ENCODE data around the gene PTPRT.

PTPRT gene

DNA sequence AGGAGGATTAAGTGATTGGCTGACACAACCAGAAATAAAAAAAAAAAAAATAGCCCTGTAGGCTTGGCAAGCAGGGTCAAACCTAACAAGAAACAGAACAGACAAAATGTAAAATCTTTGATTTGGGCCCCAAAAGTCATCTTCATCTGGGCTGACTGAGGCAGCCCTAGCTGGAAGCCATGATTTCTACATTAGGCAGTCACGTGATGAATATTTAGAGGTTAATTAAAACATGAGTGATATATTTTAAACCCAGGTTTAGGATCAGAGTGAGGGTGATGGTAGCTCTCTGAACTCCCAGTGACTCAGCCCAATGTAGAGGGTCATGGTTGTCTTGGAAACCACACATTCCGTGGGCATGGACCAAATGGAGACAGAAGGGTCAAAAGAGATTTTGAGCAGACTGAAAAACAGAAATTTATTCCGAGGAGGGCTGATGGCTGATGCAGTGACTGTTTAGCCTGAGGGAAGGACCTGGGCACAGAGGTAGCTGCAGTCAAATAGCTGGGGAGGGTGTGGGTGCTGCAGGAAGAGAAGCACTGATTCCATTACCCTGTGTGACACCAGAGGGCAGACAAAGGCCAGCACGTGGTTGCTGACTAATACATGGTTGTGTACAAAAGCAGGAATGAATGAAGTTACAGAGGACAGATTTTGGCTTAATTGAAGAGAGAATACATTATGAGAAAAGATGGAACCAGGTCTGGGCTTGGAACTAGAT, 998.4 kb downstream of the PTPRT start:
- DNase-seq (ENCODE audit: low read depth): no peak

GRCh38 chr20:42190084-42190483, 999.6 kb downstream of the PTPRT start:
- DNase-seq (ENCODE audit: low read depth): no peak

DNA sequence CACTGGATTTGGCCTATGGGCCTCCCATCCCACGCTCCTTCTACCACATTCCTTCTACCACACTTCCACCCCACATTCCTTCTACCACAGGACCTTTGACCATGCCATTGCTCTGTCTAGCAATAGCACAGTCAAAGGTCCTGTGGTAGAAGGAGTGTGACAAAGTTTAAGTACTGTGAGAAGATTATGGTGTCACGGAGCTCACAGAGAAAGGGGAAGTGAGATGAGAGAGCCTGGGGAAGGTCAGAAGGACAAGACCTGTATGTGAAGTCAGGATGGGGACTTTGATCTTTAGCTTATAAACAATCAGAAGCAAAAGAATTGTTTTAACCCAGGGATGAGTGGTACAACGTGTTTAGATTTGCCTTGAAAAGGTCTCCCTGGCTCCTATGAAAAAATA, 1003.4 kb downstream of the PTPRT start:
- no peak for DNase-seq (ENCODE audit: low read depth)

- DNase-seq (ENCODE audit: low read depth): no peak
These were observed 1006.6 kb downstream of the PTPRT start for GRCh38 chr20:42183147-42183546.

DNA sequence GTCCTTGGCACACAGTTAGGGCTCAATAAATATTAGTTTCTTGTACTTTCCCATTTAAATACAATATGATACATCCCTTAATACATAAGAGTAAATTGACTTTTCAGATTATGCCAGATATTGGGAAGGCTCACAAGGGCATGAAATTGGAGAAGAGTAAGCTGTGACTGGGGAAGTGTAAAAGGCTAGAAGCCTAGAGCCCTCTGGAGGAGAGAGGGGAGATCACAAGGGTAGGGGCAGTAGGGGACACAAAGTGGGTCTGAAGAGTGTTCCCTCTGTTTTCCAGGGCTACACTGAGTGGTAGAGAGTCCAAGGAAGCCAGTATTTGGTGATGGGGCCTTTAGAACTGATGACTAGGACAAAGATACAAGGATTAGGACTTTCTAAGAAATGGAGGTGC, 1008.6 kb downstream of the PTPRT start:
- DNase-seq (ENCODE audit: low read depth): no peak

DNA sequence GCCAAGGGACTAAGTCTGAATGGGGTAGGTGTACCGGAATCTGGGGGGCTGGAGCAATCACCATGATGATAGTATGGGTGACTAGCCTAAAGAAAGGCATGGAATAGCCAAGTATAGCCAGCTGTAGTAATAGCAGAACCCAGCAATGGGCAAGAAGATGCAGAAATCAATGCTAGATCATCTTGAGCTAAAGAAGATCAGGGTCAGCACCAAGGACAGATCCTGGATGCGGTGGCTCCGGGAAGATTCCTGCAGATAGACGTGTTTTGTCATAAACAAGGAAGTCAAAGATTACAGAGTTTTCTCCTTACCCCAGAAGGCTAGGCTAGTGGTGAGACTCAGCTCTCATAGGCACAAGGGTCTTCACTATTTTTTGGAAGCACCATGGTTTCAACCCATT, 1009.9 kb downstream of the PTPRT start:
- no peak for DNase-seq (ENCODE audit: low read depth)

GRCh38 chr20:42173440-42173839, 1016.3 kb downstream of the PTPRT start:
- no peak for DNase-seq (ENCODE audit: low read depth)

DNA sequence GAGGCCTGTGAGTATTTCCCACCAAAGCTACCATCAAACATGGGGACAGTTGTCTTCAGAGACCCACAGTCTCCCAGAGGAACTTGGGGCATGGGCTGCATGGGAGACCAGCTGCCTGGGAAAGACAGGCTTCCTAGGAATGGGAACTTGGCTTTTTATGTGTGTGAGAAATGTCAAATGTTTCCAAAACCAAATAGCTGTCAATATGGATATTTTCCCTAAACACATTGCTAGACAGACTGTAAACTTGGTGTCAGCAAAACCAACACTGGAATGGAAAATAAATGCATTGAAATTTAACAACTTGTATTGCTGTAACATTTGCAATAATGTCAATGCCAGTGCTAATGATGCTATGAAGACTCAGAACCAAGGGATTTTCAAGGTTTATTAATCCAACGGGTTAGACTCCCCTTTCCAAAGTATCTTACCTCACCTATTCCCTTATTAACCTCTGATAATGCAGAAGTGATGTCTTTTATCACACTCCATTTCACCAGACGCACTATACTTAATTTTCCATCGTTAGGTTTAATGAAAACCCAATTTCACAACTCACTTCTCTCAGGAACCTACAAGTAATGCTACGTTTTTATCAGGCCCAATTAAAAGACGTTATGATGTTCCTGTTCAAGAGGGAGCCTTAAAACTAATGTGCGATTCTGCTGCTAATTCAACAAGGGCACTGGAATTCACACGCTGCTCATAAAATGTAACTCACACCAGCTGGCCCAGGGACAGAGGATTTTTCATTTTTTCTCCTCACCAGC, 1025.4 kb downstream of the PTPRT start:
- no peak for DNase-seq (ENCODE audit: low read depth)

- no peak for DNase-seq (ENCODE audit: low read depth)
These were observed 1028.4 kb downstream of the PTPRT start for GRCh38 chr20:42161228-42161829.

DNA sequence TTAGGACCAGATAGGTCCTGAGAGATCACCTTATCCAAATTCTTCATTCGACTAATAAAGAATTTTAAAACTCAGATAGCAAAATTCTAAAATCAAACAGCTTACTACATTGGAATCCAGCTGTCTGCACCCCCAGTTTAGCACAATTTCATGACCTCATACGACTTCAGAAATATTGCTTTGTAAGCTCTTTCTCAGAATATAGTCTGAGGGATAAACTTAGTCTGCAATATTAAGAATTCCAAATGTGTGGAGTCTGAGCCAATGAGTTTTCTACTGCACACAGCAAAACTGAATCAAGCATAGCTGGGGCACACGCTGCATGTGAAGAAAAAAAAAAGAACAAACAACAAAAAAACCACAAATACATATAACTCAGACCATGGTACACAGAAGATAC, 1029.9 kb downstream of the PTPRT start:
- no peak for DNase-seq (ENCODE audit: low read depth)

- DNase-seq (ENCODE audit: low read depth): no peak
These were observed 1031.4 kb downstream of the PTPRT start for GRCh38 chr20:42158272-42158671.

- no peak for DNase-seq (ENCODE audit: low read depth)
These were observed 1034.1 kb downstream of the PTPRT start for GRCh38 chr20:42155586-42155985.

DNA sequence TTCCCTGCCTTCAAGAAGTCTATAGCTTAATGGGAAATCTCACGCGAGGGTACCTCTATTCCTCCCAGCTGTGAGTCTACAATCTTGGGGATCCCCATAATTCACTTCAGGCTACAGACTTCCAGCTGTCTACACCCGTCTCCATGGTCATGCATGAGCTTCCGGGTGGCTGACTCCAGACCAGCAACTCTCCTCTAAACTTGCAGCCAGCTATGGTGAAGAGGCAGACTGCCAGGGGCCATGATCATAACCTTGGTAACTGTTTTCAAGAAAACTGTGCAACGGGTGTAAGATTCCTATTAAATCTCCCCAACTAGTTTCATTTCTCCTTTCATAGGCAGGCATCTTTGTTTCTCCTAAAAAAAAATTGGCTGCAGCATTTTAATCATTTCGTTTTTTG, 1037.1 kb downstream of the PTPRT start:
- no peak for DNase-seq (ENCODE audit: low read depth)

DNA sequence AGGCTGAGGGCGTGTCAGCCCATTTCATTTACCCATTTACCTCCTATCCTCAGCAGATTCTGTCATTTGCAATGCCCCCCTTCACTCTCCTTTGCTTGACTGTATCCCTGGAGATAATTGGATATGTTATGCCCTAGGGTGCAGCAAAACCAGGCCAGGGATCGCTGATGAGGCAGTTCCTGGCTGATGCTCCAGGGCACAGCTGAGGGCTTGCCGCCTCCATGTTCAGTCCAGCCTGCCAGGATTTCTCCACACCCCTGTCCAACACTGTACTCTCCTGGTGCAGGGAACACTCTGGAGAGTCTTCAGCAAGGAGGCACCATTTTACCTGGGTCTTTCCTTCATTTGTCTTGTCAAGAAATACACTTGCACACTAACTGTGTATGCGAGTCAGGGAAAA, 1039.5 kb downstream of the PTPRT start:
- DNase-seq (ENCODE audit: low read depth): no peak

DNA sequence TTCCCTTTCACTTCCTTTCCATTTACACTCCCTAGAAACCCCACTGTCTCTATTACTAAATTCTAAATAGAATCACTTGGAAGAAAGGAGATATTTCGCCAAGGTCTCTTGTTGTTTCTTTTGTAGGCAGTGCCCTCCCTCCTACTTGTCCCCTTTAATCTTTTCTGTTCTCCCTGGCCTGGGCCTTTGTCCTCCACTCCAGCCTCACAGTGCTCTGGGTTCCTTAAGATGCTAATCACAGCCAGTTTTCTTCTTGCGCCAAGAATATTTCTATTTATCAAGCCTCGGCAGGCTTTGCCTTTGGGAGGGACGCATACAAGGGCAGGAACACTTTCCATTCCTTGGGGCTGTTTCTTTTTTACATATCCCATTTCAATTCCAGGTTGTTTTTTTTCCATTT, 1051.0 kb downstream of the PTPRT start:
- DNase-seq (ENCODE audit: low read depth): no peak

GRCh38 chr20:42134265-42135098, 1055.2 kb downstream of the PTPRT start:
- no peak for DNase-seq (ENCODE audit: low read depth)

DNA sequence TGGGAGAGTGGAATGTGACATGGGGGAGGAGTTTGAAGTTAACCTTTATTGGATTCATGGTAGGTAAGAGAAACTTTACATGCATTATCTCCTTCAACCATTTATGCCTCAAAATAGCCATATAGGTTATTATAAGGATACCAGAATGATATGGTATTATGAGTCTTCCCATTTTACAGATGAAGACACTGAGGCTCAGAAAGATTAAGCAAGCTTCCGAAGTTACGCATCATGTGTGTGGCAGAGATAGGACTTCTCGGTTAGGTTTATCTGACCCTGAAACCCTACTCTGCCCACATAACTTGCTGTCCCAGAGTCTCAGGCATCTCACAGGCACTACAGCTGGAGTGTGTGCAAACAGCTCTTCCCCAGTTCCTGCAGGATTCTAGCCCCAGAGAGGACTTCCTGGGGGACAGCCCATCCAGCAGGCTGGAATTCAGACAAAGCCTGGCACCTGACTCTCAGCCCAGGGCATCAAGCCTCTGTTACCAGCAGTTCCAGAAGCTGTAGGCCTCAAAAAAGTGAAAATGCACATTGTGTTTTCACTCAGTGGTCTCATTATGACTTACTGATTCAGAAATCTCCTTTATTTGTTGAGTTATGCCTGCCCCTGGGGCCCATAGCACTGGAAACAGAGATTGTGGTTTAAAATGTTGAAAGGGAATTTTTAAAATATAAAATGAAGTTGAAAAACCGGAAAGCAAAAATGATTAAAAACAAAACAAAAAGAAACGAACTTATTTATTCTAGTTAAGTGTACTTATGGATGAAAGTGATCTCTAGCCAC, 1058.7 kb downstream of the PTPRT start:
- no peak for DNase-seq (ENCODE audit: low read depth)

- no peak for DNase-seq (ENCODE audit: low read depth)
These were observed 1064.3 kb downstream of the PTPRT start for GRCh38 chr20:42125426-42125825.

GRCh38 chr20:42123981-42124473, 1065.7 kb downstream of the PTPRT start:
- no peak for DNase-seq (ENCODE audit: low read depth)

GRCh38 chr20:42118409-42119125, 1071.1 kb downstream of the PTPRT start:
- DNase-seq (ENCODE audit: low read depth): no peak

DNA sequence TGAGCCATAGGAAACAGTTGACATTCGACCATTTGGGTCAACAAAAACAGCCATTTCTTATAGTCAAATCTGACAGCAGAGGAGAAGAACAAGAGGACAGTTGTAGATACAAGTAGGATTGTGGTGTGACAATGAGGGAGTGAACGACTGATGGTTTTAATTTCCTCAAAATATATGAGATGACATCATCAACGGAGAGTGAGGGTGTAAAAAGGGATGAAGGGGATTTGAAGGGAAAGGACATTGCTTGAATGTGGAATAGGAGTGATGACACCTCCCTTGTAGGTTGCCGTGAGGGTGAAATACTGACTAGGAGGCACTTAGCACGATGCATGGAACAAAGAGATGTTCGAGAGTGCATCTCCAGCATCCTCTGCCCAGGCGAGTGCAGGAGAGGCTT, 1071.7 kb downstream of the PTPRT start:
- no peak for DNase-seq (ENCODE audit: low read depth)

Data from activated gamma-delta T cell treated with anti-CD3 and anti-CD28 coated beads, Interleukin-2, amount 50 U/mL, for 16 hours (primary cell).